Stimulated activated CD4-positive, alpha-beta T cell treated with anti-CD3 and anti-CD28 coated beads, Interleukin-1b, Interleukin-23, amount 100 ng/mL, for 1 hour (primary cell): ENCODE data around the gene TMEM95.
A peak's percentile ranks its signal among the peaks of the same experiment; 100 is the strongest.
"Not testable (repeated sequence)": the region's sequence is repeated elsewhere in the genome, so short reads cannot be mapped to it uniquely, and the experiment has no call there.

Source experiments
- DNase-seq, 2 donors: peaks; one replicate each; pipeline ENCODE4 v3.0.0-alpha.2; 2020; ENCODE audit warnings: low read depth in 2 of 2

The TMEM95 gene

DNA sequence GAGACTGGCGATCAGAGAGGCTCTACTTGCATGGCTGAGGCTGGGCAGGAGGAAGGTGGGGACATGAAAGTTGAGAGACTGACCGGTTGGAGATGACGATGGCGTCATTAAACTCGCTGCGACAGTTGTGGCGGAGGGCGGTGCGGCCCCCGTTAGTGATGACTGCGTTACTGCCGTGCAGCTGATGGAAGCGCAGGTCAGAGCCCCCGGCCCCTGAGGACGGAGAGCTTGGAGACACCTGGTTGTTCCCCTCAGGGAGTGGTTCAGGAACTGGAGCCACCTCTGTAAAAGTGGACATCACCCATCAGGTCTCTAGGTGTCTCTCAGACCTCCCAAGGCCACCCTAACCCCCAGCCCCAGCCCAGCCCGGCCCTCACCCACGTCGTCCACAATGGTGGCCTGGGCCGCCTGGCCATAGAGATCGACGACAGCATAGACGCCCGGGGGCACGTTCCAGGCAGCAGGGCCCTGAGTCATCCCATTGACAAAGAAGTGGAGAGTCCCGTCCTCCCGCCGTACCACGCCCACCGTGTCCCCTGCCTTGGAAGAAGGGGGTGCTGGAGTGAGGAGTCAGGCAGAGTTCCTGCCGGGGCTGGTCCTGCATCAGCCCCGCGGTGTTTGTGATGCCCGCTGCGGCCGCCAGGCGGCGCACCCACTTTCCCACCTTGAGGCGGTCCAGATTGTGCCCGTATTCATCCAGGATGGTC, 31.1 kb upstream of the TMEM95 start:
- DNase-seq = peak; percentile 34 to 54

DNA sequence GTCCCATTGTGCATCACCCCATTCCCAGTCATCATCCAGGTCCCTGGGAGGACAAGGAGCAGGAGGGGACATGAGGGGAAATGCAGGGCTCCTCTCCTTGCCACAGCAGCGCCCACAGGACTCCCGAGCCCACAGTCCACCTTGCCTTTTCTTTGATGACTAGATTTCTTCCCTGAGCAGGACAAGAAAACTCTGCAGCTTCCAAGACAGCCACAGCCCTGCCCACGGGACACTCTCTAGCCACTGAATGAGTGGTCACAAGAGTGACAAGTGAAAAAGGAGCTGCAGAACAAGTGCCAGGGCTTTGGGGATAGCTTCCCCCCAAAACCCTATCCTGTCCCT, 30.5 kb upstream of the TMEM95 start:
- DNase-seq = no peak

DNA sequence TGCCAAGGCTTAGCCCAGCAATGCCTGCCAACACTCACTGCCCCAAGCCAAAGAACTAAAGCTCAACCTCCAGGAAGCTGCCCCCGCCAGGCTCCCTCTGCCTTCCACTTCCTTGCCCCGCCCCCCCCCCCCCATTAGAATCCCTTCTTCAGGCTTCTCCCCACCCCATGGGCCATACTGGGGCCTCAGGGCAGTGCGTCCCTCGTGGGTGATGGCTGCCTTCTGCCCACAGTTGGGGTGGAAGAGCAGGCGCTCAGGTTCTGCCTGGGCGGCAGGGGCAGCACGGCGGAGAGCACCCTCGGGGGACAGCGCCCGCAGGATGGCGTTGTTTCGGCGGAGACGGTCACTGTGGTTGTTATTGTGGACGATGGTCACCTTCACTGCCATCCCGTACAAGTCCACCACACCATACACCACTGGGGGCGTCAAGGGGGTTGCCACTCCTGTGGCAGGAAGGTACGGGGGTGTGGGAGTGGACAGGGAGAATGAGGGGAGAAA, 29.9 kb upstream of the TMEM95 start:
- DNase-seq = no peak

DNA sequence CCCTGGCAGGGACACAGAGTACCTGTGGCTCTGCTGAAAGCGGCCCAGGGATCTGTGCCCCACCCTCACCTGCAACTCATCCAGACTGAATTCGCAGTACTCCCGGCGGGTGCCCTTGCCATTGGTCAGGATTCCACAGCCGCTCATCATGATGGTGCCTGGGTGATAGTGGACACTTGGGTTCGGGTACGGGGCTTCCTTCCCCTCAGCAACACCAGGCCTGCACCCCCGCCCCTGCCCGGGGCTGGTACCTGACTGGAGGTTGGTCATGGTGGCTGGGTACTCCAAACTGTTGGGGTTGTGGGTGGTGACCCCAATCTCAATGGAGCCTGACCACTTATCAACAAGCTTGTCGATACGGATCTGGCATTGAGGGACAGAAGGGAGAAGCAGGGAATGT, 28.8 kb upstream of the TMEM95 start:
- DNase-seq = no peak

DNA sequence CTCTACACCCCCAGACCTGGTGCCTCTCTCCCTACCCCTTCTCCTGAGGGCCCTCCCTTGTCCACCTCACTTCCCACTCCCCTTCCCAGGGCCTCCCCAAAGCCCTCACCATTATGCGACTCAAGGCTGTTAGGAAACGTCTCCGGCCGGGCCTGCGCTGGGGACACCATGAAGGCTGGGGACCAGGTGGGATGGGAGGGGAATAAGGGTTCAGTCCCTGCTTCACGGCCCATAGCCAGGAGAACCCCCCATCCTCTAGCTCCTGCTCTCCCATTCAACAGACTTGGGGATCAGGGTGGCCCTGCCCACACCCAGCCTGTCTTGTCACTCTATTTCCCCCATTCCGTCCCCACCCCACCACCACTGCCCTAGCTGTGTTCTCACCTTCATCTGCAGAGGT, 27.9 kb upstream of the TMEM95 start:
- no peak for DNase-seq

DNA sequence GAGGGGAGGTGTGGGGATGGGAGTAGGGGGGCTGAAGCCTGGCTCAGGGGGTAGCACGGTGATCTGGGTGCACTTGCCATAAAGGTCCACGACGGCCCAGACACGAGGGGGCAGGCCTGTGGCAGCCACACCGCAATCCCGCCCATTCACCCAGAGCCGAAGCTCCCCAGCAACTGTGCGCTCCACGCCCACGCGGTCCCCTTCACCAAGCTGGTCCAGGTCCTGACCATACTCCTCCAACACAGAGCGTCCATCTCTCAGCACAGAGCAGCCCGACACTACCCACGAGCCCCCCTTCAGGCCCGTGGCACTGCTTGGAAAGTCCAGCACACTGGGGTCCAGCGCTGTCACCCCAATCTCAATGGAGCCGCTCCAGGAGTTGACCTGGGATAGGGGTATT, 27.5 kb upstream of the TMEM95 start:
- DNase-seq = no peak

DNA sequence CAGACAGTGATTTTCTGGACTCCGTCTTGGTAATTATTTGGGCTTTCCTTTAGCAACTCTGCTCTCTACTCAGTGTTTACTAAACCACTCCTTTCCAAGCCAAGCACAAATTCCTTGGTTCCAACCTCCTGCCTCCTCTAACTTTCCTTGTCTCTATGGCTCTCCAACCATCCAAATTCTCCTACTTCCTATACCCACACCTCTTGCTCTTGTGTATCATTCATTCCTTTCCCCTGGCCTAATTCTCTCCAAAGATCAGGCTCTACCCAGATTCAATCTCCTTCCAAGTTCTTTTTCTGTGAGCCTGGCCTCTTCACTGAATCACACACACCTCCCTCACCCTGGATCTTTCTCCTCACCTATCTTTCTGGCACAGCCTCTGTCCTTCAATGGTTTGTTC, 26.9 kb upstream of the TMEM95 start:
- no peak for DNase-seq

DNA sequence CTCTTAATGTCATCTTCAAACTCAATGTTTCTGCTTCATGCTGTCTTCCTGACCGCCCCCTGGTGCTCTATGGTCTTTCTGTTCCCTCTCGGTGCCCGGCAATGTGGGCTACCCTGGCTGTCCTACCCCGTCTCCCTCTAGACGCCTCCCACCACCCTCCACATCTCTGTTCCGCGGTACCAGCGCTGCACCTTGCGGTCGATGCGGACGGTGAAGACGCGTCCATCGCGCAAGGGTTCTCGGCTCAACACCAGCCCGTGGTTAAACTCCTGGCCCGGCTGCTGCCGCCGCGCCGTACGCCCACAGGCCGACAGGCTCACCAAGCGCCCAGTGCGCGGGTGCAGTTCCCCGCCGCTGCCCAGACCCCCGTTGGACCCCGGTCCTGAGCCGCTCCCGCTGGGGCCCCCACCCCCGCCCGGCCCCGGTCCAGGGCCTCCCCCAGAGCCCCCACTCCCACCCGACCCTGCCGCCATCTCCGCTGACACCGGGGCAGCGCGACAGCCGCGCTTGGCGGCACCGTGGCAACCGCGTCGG, 26.0 kb upstream of the TMEM95 start, which contains the start of gene NEURL4:
NEURL4 (minus strand) TSS at position 496 of the 534 bp plus-strand sequence; CDS start at position 473, 23 bp downstream.
- DNase-seq = no peak

DNA sequence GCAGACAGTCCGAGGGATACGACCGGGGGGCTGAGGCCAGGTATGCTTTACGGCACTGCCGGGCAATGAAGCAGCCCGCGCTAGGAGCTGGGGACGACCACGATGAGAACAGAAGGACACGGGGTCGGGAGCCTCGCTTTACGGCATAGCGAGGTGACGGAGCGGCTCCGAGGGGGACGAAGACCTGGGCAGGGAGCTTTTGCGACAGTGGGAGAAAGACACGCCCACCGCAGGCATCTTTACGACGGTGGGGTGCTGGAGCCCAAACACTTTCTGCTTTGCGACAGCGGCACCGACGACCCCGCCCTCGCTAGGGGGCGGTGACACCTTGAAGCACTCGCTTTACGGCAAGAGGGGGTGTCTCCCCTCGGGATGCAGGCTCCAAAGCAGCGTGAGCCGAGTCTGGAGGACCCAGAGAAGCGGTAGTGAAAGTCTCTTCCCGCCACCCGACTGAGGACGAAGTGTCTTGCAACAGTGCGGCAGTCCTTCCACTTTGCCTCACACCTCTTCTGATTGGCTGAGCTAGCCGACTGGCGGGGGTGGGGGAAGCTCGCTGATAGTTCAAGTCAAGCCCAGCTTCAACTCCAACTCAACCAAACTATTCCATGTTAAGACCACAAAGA, 25.5 kb upstream of the TMEM95 start:
- peak; percentile 79 to 91 for DNase-seq

DNA sequence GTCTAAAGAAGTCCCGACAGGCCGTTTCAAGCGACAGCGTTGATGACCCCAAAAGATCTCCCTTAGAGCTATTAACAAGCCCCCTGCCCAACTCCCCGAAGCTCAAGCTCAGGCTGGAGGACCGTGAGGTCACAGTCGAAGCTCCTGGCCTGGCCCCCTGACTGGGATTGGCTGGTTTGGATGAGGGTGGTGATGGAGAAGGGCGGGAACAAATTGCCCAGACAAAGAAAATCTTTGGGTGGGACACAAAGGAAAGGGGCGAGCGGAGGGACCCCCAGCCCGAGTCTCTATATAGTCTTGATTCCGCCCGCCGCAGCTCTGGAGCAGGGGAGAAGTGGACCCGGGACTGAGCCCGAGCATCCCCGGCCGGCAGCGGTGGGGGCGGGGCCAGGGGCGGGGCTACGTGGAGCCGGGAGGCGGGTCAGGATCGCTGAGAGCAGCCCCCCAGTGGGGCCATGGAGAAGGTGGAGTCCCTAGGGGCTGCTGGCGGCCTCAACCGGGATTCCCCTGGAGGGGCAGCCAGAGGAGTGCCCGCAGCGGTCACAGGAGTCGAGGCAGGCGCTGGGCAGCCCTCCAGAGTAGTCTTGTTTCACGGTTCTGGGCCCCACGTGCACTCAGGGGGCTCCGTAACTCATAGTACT, 24.8 kb upstream of the TMEM95 start:
- peak in 1 of 2 donors; percentile 66 for DNase-seq

DNA sequence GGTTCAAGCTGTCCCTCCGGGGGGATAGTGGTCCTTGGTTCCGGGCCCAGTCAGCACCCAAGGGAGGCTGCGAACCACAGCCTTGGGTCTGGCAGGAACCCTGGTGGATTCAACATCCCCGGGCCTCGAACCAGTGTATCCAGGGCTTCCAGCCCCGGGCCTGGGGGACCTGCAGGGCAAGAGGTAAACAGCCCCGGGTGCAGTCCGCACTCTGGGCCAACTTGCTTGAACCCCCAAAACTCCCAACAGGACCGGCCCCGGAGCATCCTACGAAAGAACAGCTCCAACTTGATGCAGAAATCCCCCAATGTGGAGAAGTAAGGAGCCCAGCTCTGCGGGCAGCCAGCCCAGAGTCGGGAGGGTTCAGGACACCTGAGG, 24.3 kb upstream of the TMEM95 start:
- no peak for DNase-seq

DNA sequence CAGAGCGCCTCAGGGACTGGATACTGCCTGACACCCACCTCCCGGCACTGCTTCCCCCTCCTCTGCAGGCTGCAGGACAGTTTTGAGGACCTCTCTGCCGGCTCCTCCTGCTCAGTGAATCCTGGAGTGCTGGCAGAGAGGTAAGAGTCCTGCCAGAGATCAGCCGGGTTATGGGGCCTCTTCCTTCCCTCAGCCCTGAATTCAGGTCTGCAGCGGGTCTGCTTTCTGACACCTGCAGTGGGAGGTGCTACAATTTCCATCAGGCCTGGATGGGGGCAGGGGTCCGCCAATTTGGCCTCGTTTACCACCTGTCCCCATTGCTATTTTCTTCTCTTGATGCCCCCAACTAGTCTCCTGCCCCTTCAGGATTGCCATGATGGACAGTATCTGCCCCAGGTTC, 22.8 kb upstream of the TMEM95 start:
- DNase-seq = no peak

DNA sequence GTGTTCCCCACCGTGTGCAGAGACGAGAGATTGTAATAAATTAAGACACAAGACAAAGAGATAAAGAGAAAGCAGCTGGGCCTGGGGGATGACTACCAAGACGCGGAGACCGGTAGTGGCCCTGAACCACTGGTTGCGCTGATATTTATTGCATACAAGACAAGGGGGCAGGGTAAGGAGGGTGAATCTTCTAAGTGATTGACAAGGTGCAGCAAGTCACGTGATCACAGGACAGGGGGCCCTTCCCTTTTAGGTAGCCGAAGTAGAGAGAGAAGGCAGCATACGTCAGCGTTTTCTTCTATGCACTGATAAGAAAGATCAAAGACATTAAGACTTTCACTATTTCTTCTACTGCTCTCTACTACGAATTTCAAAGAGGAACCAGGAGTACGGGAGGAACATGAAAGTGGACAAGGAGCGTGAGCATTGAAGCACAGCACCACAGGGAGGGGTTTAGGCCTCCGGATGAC, 22.3 kb upstream of the TMEM95 start:
- not testable (repeated sequence) for DNase-seq

DNA sequence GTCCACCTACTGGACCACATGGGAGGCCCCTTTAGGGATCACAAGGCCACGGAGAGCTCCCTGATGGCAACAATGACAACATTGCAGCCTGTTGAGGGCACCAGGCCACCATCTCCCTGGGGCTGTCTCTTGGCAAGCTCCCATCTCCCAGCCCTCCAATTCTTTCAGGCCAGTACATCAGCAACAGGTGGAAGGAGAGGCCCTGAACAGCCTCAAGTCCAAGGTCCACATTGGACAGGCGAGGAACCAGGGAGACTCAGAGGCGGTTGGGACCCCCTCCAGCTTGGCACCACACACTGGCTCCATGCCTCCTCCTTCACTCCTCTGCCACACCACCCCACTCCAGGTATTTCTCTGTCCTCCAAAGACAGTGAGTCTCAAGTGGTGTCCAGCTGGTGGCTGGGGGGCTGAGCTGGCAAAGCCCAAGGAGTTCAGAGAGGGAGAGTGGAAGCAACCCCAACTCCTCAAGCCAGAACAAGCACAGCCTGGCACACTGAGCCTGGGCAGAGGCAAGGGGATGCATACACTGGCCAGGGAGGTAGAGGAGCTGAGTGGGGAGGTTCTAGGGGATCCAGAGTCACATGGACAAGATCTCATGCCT, 19.9 kb upstream of the TMEM95 start:
- no peak for DNase-seq

DNA sequence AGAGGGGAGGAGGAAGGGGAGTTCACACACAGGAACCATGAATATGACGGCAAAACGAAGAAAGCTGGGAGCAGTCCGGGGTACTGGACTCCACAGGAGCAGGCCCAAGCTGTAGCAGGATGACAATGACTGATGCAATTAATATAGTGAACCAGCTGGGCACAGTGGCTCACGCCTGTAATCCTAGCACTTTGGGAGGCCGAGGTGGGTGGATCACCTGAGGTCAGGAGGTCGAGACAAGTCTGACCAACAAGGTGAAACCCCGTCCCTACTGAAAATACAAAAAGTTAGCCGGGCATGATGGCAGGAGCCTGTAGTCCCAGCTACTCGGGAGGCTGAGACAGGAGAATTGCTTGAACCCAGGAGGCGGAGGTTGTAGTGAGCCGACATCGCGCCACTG, 19.2 kb upstream of the TMEM95 start:
- not testable (repeated sequence) for DNase-seq

DNA sequence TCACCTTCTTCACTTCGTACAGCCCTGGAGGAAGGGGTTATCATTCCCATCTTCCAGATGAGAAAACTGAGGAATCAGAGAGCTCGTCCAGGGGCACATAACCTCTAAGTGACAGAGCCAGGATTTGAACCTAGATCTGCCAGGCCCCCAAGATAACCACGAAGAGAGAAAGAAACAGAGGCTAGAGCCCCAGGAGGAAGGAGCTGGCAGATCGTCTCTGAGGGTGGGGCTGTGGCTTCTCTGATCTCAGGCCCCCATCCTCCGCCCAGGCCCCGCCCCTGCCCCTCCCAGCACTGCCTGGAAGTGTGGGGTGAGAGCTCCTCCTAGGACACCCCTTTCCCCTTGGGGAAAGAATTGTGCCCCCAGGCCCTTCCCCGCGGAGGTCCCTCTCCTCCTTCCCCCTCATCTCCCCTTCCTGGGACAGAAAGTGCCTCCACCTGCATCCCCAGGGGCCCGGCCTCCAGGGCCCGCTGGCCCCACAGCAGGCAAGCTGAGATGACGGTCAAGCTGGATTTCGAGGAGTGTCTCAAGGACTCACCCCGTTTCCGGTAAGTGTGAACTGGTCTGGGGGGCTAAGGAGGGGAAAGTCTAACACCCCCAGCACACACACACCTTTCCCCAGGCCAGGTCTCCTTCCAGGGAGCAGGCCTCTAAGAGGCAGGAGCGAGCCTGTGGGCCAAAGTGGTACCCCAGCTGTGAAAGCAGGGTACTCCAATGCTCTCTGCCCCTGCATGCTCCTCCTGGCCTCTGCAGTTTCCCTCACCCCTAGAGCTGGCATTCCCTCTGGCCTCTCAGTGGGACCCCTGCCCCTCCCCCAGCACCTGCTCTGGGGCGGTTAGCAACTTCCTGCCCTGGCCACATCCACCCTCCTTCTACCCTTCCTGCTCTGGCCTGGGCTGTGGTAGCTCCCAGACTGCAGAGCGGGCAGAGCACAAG, 18.4 kb upstream of the TMEM95 start, which contains the start of gene ACAP1:
ACAP1 (plus strand) TSS at position 290 of the 936 bp plus-strand sequence; CDS start at position 496, 206 bp downstream.
- peak; percentile 69 for DNase-seq

DNA sequence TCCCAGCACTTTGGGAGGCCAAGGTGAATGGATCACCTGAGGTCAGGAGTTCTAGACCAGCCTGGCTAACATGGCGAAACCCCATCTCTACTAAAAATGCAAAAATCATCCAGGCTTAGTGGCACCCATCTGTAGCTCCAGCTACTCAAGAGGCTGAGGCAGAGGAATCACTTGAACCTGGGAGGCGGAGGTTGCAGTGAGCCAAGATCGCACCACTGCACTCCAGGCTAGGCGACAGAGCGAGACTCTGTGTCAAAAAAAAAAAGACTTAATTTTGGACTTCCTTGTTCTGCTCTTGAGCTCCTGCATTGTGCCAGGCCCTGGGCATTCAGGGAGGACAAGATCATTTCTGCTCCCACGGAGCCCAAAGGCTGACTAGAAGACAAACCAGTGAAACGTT, 17.4 kb upstream of the TMEM95 start:
- not testable (repeated sequence) for DNase-seq

DNA sequence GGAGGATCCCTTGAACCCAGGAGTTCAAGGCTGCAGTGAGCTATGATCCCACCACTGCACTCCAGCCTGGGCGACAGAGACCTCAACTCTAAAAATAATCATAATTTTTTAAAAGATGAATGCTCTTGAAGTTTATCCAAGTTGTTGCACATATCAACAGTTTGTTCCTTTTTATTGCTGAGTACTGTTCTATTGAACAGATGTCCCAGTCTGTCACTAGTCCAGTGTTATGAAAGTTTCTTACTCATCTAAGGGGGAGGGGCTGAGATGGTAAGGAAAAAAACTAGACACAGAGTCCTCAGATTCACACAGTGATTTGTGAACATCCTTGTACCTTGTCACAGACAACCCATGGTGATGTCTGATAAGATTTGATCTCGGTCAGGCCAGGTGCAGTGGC, 14.8 kb upstream of the TMEM95 start:
- DNase-seq = no peak

DNA sequence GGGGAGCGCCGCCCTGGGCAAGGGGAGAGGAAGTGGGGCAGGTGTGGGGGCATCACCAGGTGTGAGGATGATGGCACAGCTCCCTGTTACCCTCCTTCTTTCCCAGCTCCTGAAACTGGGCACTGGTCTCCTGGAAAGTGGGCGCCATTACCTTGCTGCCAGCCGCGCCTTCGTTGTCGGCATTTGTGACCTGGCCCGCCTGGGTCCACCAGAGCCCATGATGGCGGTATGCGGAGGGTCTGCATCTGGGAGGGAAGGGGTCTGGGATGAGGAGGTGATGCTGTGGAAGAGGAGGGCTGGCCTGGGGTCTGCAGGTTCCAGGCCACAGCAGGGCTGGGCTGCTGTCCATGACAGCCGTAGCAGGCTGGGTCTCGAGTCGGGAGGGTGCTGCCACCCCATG, 13.1 kb upstream of the TMEM95 start:
- no peak for DNase-seq

DNA sequence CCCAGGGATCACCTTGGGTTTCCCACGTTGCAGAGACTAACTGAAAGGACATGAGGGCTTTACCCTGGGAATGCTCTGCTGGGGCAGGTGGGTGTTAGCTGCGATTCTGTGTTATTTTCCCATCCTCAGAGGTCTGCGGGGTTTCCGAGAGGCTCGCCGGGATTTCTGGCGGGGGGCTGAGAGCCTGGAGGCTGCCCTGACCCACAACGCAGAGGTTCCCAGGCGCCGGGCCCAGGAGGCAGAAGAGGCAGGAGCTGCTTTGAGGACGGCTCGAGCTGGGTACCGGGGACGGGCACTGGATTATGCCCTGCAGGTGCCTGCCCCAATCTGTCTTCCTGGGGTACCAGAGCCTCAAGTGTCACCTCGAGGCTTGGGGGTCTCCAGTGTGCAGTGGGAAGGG, 11.7 kb upstream of the TMEM95 start:
- no peak for DNase-seq
